ENCODE measurements around the gene TCFL5. TPM values are rescaled to one million over a fixed set of nuclear protein-coding genes. Genes with fewer than 3 reads are reported as not detected.

Gene TCFL5
- total and polyA plus RNA-seq, 2 donors (not counting 3 experiments of a cell fraction or from before 2014, with no cell fraction given) = 4.4 to 11.1 TPM

GRCh38 chr20:62817975-62818591 lies 43.5 kb downstream of the TCFL5 start:
- dilution Hi-C loops (cut with MboI; ENCODE audit: extremely low pct_ligation_motif_present, low sequenced_read_pairs) (no loop called here), intact Hi-C loops (cut with micrococcal nuclease) (no loop called here)
- TF ChIP-seq FOS (IDR thresholded peaks at IDR 0.05; ENCODE audit: borderline replicate concordance, insufficient read depth, low read length) = no peak
- no peak for TF ChIP-seq EZH2 (IDR thresholded peaks at IDR 0.05; ENCODE audit: borderline replicate concordance, low read depth, low read length, severe bottlenecking)
- no peak for TF ChIP-seq GATA2 (IDR thresholded peaks at IDR 0.05; ENCODE audit: insufficient read depth, insufficient read length, low read depth, low read length)
- no peak for TF ChIP-seq MAX (IDR thresholded peaks at IDR 0.05; ENCODE audit: insufficient read depth, insufficient read length)
- no peak for TF ChIP-seq CTCF (IDR thresholded peaks at IDR 0.05; ENCODE audit: extremely low read depth in 1 of 2, insufficient read depth in 1 of 2, low read depth in 1 of 2, low read length in 2 of 2)
- TF ChIP-seq POLR2A (IDR thresholded peaks at IDR 0.05; ENCODE audit: low read depth, low read length) = no peak
- no peak for TF ChIP-seq MYC (IDR thresholded peaks at IDR 0.05; ENCODE audit: low read depth, low read length)
- TF ChIP-seq JUN (IDR thresholded peaks at IDR 0.05; ENCODE audit: borderline replicate concordance, insufficient read depth, insufficient read length, low read depth) = no peak
- TF ChIP-seq POLR2AphosphoS5 (IDR thresholded peaks at IDR 0.05; ENCODE audit: insufficient read depth, low read depth, low read length) = no peak
- H4K20me1 ChIP-seq (replicated peaks; ENCODE audit: control insufficient read depth, extremely low read depth, insufficient read depth, low read length) = no peaks in the 10 kb centered on the region
- H3K4me3 ChIP-seq (replicated peaks in 1 of 3; ENCODE audit: insufficient read depth in 1 of 3, low read depth in 1 of 3, low read length in 3 of 3) = no peak overlapping the region
- DNase-seq (ENCODE audit: low read depth, low spot score) (no peak), FAIRE-seq (no peak)
- ChIA-PET CTCF (interaction anchor here (1.2 kb wide), 1 partner anchor 10 kb away, joined by 4 read pairs; no protein-coding TSS in a partner anchor), POLR2A (no interaction called here)
- no peaks in the 10 kb centered on the region for H3K9me3 ChIP-seq (replicated peaks; ENCODE audit: control insufficient read depth, insufficient read depth, low read length)
- H3K9me1 ChIP-seq (replicated peaks; ENCODE audit: control insufficient read depth, extremely low read depth, insufficient read depth, low read length) = no peaks in the 10 kb centered on the region
- no peak overlapping the region for H3K4me2 ChIP-seq (ENCODE audit: insufficient read depth, low read length)
- peaks cover 12 to 28% of the 10 kb centered on the region in 2 experiments for H3K27me3 ChIP-seq (ENCODE audit: control insufficient read depth in 2 of 2, insufficient read depth in 2 of 2, low read length in 2 of 2)
- H3K36me3 ChIP-seq (ENCODE audit: control insufficient read depth in 2 of 2, extremely low read depth in 1 of 2, insufficient read depth in 2 of 2, low read length in 2 of 2) = no peaks in the 10 kb centered on the region
- H3K4me1 ChIP-seq (ENCODE audit: control insufficient read depth, extremely low read depth, insufficient read depth, low read length) = peaks cover 18% of the 10 kb centered on the region
- no peak overlapping the region for H2AFZ ChIP-seq (ENCODE audit: low read depth, low read length)
- H3K27ac ChIP-seq (ENCODE audit: insufficient read depth, low read depth, low read length) = no peak overlapping the region
- no peaks in the 10 kb centered on the region for H3K79me2 ChIP-seq (ENCODE audit: control insufficient read depth, insufficient read depth, low read length)
- H3K9ac ChIP-seq (replicated peaks; ENCODE audit: extremely low read depth, insufficient read depth, low read length) = no peak overlapping the region
- BruUV-seq (replicated peaks) = no TSS peak

Data from endothelial cell of umbilical vein (primary cell).